ENCODE results near the gene EPHA2. TPM values are rescaled to one million over a fixed set of nuclear protein-coding genes. Genes with fewer than 3 reads are reported as not detected.
A peak's percentile ranks its signal among the peaks of the same experiment; 100 is the strongest.

EPHA2 gene
- total RNA-seq, 2 donors from 2014 or later, result 19.5 to 26.7 TPM

- 77 to 91% methylated on average over 3 to 6 of the region's 6 CpGs for WGBS, 2 donors
- H3K36me3 ChIP-seq (replicated peaks in 1 of 2; ENCODE audit: insufficient read depth in 1 of 2, low read depth in 2 of 2), result peaks cover 0 to 3% of the 10 kb centered on the region in 2 donors
- intact Hi-C loops (cut with DNase I), result no loop called here
- H3K27me3 ChIP-seq, result no peaks in the 10 kb centered on the region
- peaks cover 76% of the 10 kb centered on the region for H3K4me1 ChIP-seq
- H3K27ac ChIP-seq, result peak overlapping the region in 2 of 4 donors; percentile 91 to 94
- no peak for DNase-seq
- TF ChIP-seq POLR2A (IDR thresholded peaks at IDR 0.05), result no peak
- TF ChIP-seq CTCF (IDR thresholded peaks at IDR 0.05), result no peak
- no peak for ATAC-seq
- H3K4me3 ChIP-seq, result no peak overlapping the region
- no peaks in the 10 kb centered on the region for H3K9me3 ChIP-seq
Observed at GRCh38 chr1:16150508-16150907, 5.4 kb downstream of the EPHA2 start.

- Histone ChIP-seq H3K4me1 (peaks cover 76% of the 10 kb centered on the region), H3K9me3 (no peaks in the 10 kb centered on the region), H3K4me3 (no peak overlapping the region), H3K27me3 (no peaks in the 10 kb centered on the region), H3K36me3 (replicated peaks in 1 of 2; ENCODE audit: insufficient read depth in 1 of 2, low read depth in 2 of 2) (peaks cover 0 to 3% of the 10 kb centered on the region in 2 donors), H3K27ac (peak overlapping the region in 2 of 4 donors; percentile 91 to 94)
- no peak for ATAC-seq
- no peak for DNase-seq
- TF ChIP-seq CTCF (IDR thresholded peaks at IDR 0.05) (no peak), POLR2A (IDR thresholded peaks at IDR 0.05) (no peak)
- WGBS, 2 donors, result 83% methylated on average over 9 to 12 of the region's 12 CpGs
- intact Hi-C loops (cut with DNase I), result no loop called here
Observed at GRCh38 chr1:16149702-16150488, 6.0 kb downstream of the EPHA2 start.

GRCh38 chr1:16149146-16149545, 6.7 kb downstream of the EPHA2 start:
- Histone ChIP-seq H3K36me3 (replicated peaks in 1 of 2; ENCODE audit: insufficient read depth in 1 of 2, low read depth in 2 of 2) (peaks cover 0 to 3% of the 10 kb centered on the region in 2 donors), H3K4me3 (no peak overlapping the region), H3K9me3 (no peaks in the 10 kb centered on the region), H3K4me1 (peaks cover 78% of the 10 kb centered on the region), H3K27ac (no peak overlapping the region), H3K27me3 (no peaks in the 10 kb centered on the region)
- TF ChIP-seq POLR2A (IDR thresholded peaks at IDR 0.05) (no peak), CTCF (IDR thresholded peaks at IDR 0.05) (no peak)
- ATAC-seq (no peak), DNase-seq (no peak)
- WGBS, 2 donors, result 92 to 96% methylated on average over 6 to 7 of the region's 7 CpGs
- intact Hi-C loops (cut with DNase I), result no loop called here

GRCh38 chr1:16148329-16149092, 7.4 kb downstream of the EPHA2 start:
- no peaks in the 10 kb centered on the region for H3K27me3 ChIP-seq
- ATAC-seq (no peak), DNase-seq (no peak)
- peaks cover 78% of the 10 kb centered on the region for H3K4me1 ChIP-seq
- peaks cover 0 to 3% of the 10 kb centered on the region in 2 donors for H3K36me3 ChIP-seq (replicated peaks in 1 of 2; ENCODE audit: insufficient read depth in 1 of 2, low read depth in 2 of 2)
- no peaks in the 10 kb centered on the region for H3K9me3 ChIP-seq
- intact Hi-C loops (cut with DNase I), result no loop called here
- TF ChIP-seq CTCF (IDR thresholded peaks at IDR 0.05) (no peak), POLR2A (IDR thresholded peaks at IDR 0.05) (no peak)
- 92% methylated on average over 22 to 39 of the region's 39 CpGs for WGBS, 2 donors
- H3K27ac ChIP-seq, result peak overlapping the region in 2 of 4 donors; percentile 32 to 79
- no peak overlapping the region for H3K4me3 ChIP-seq

All from body of pancreas (tissue), 4 donors.